CD4-positive, alpha-beta T cell treated with Interleukin-15 for 1 hour (primary cell): ENCODE data around the gene MATCAP1.

ENCODE experiments used
- DNase-seq: peaks from one replicate; pipeline ENCODE4 v3.0.0-alpha.2; 2020

Gene MATCAP1

GRCh38 chr16:67207249-67208091, 23.7 kb upstream of the MATCAP1 start:
- DNase-seq = no peak

DNA sequence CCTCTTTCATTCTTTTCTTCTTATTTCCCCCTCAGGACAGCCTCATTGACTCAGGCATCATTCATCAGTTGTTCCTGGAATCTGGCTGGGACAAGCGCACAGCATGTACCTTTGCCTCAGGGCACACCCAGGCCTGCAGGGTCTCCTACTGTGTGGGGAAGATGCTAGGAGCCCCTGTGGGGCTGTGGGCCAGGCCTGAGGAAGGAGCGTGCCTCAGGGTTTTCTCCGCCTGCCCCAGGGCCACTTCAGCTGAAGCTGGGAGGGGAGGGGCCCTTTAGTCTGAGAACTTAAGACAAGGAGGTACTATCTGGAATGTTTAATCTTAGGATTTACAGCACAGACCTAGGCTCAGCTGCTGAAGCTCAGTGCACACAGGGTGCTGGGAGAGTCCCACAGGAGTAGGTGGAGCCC, 23.1 kb upstream of the MATCAP1 start:
- no peak for DNase-seq

DNA sequence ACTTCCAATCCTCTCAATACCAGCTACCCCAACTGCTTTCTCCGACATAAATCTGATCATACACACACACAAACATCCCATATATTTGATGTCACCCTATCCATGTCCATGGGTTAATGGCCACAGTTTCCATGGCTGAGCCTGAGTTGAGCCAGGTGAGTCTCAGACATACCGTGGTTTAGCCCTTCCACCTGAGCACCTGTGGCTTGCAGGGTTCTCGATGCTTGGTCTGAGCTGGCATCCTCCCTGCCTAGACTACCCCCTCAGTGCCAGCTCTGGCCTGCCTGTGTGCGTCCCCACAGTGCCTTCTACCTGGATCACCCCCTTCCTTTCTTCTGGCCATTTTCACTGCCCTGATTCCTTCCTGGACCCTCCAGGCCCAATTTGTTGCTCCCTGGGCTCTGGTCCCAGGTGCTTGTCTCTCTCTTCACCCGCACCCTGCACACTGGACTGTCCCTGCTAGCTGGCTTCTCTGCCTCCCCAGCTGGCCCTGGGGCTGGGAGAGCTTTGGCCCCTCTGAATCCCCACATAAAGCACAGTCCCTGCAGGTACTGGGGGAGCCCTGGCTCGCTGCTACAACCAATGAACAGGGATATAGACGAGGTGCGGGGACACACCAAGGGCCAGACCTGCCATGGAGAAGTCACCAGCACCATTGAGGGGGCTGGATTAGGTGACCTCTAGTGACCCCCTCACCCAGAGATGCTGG, 22.5 kb upstream of the MATCAP1 start:
- DNase-seq = no peak

GRCh38 chr16:67204076-67204475, 20.3 kb upstream of the MATCAP1 start:
- no peak for DNase-seq

DNA sequence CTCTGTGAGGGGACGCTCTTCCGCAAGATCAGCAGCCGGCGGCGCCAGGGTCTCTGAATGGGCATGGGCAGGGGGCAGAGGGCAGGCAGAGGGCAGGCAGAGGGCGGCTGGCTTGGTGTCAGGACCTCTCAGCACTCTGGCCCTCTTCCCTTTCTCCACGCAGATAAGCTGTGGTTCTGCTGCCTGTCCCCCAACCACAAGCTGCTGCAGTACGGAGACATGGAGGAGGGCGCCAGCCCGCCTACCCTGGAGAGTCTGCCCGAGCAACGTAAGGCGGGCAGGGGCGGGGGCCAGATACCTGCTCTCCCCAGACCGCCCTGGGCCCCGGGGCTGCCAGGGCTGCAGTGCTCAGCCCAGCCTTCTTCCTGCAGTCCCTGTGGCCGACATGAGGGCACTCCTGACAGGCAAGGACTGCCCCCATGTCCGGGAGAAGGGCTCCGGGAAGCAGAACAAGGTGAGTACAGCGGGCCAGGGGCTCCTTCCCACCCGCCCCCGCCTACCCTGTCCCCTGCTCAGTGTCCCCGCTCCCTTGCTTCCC, 19.3 kb upstream of the MATCAP1 start:
- no peak for DNase-seq

- no peak for DNase-seq
Measured at GRCh38 chr16:67202426-67202825, 18.7 kb upstream of the MATCAP1 start.

GRCh38 chr16:67201411-67202345, 17.9 kb upstream of the MATCAP1 start:
- DNase-seq = no peak

DNA sequence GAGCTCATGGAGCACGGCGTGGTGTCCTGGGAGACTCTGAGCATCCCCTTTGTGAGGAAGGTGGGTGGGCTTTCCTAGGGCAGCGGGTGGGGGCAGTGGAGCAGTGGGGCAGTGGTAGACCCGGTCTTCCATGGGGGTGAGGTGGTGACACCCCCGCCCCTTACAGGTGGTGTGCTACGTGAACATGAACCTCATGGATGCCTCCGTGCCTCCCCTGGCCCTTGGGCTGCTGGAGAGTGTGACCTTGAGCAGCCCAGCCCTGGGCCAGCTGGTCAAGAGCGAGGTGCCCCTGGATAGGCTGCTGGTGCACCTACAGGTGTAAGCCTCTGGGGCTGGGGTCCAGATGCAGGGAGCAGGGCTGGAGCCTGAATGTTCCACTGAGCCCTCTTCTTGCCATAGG, 16.7 kb upstream of the MATCAP1 start:
- DNase-seq = no peak

DNA sequence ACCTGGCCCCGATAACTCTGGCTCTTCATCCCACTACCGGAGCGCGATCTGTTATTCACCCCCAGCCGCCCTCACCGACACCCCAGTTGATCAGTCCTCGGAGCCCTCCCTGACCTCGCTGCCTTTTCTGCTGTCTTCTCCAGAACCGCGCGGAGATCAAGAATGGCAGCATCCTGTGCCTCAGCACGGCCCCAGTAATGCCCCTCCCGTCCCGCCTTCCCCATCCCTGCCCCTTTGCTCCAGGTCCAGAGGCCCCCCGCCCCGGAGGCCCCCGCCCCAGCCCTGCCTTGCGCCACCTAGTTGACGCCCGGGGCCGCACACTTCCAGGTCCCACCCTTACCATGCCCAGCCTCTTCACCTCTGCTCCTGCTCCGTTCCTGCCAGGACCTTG, 16.0 kb upstream of the MATCAP1 start:
- DNase-seq = no peak

DNA sequence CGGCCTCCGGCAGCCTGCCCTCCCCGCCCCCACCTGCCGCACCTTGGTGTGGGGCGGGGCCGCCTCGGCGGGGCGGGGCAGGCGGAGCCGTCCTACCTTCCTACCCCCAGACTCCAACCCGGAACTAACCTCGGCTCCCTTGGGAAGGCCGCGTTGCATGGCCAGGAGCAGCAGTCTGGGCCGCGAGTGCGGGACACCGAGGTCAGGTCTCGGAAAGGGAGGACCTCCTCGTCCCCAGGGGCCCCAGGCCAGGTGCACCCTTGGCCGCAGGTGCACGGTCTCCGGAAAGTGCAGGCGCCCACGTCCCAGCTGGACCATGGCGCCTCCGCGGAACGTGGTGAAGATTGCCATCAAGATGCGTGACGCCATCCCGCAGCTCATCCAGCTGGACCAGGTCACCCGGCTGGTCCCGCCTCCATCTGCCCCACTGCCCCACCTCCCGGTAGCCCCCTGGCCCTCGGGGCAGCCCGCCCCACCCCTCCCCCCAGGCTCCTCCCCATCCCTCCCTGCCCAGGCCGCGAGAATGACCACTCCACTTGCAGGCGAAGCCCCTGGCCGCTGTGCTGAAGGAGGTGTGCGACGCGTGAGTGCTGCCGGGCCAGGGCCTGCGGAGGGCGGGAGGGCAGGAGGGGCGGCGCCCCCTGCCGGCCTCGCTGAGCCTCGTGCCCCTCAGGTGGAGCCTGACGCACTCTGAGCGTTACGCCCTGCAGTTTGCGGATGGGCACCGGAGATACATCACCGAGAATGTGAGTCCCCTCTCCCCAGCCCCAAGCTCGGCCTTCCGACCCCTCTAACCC, 15.4 kb upstream of the MATCAP1 start, which contains the start of gene ELMO3:
Gene ELMO3, plus strand, starts transcription at position 121 of the 797 bp plus-strand sequence. Its CDS starts 196 bp downstream, at position 317.
- no peak for DNase-seq

- peak; percentile 32 for DNase-seq
Measured at GRCh38 chr16:67198238-67198734, 14.5 kb upstream of the MATCAP1 start.

GRCh38 chr16:67197704-67198103, 13.9 kb upstream of the MATCAP1 start:
- DNase-seq = no peak

GRCh38 chr16:67196881-67197280, 13.1 kb upstream of the MATCAP1 start:
- DNase-seq = no peak

GRCh38 chr16:67195676-67196075, 11.9 kb upstream of the MATCAP1 start:
- no peak for DNase-seq

GRCh38 chr16:67194260-67194659, 10.5 kb upstream of the MATCAP1 start:
- no peak for DNase-seq

DNA sequence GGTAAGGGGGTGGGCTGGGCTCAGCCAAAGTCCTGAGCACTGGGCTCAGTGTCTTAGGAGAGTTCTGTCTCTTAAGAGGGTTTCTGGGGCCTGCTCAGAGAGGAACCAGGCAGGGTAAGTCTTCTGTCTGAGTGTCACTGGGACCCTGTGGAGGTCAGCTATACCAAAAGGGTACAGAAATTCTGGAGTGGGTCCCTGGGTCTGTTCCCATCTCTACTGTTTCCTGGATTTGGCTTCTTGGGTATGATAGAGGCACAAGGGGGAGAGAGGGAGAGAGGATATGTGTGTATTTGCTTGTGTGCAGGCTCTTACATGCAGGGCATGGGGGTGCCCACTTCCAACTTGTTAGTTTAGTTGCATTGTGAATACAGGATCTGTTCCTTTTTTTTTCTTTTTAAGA, 9.8 kb upstream of the MATCAP1 start:
- DNase-seq = no peak

GRCh38 chr16:67192781-67193361, 9.1 kb upstream of the MATCAP1 start:
- no peak for DNase-seq

DNA sequence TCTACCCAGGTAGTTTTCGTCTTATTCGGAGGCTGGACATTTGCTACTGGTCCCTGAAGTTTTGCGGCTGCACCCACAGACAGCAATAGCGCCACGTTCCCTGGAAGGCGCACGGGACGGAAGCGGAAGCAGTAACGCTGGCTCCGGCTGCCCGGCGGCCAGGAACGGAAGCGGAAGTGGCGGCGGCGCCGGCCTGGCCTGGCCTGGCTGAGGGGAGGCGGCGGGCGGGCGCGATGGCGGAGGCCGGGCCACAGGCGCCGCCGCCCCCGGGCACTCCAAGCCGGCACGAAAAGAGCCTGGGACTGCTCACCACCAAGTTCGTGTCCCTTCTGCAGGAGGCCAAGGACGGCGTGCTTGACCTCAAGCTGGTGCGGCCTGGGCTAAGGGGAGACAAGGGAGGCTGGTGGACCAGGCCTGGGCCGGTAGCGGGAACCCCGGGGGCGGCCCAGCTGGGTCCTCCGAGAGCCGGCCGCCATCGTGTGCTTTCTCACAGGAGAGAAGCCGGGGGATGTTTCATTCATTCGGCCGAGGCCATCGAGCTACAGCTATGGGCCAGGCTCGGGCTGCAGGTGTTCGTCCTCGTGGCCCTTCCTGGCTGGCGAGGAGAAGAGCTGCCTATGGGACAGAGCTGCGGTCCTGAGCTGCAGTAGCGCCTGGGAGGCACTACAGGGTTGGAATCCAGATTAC, 8.4 kb upstream of the MATCAP1 start, which contains the start of gene E2F4:
Gene E2F4, plus strand, starts transcription at position 161 of the 687 bp plus-strand sequence. Its CDS starts 73 bp downstream, at position 234.
- DNase-seq = peak; percentile 86

DNA sequence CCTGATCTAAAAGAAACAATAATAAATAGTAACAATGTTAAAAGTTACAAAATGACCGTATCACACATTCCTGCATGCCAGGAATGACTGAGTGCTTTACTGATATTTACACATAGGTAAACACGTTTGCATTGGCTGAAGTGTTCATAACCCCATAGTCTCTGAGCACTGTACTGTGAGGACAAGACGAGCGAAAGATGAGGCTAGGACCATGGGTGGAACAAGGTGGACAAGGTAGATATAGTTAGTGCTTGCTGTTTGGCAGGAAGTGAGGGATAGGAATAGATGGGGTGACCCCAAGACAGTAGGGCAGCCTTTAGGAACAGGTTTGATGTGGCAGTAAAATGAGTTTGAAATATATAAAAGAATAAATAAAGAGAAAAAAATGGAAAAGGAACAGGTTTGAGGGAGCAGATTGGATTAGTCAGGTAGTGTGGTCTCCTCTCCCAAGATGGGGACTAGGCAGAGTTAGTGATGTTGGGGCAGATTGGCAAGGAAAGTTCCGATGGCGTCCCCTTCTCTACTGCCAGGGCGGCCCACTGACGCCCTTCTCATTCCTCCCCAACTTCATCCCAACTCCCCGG, 7.7 kb upstream of the MATCAP1 start:
- DNase-seq = no peak
